SHP77 (cell line): ENCODE results near the gene PRKN.

Experiments used
- DNase-seq, 2 experiments: peaks; one replicate each; lab custom pipeline; 2025; lab: John Stamatoyannopoulos, UW

Gene PRKN

DNA sequence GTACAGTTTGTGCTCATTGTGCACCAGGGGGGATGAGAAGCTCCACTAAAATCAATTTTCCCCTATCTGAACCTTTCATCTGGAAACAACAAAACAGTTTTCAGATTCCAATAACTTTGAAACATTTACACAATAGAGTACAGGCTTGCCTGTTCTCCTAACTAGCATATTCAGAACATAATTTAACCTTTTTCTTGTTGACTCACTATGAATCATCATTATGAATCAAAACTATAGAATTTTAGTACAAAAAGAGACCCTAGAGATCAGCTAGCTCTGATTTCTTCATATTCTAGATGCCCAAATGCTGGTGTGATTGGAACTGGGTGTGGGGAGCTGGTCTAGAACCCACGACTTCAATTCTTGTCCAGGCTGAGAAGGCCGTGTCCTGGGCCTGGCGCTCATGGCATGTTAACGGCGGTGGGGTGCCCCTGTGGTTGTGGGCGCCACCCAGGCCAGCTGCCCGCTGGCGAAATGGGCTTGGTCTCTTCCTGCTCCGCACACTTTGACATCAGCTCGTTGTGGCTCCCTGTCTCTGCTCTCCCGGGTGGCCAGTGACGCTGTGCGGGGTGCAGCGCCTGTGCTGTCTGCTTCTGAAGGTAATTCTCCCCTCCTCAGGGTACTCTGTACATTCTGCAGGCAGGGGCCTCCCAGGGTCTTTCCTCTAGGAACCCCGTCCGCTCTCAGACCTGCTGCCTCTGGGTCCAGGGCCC is 1423.8 kb downstream of the PRKN start:
- DNase-seq = no peak

GRCh38 chr6:161302949-161303348 is 1424.6 kb downstream of the PRKN start:
- no peak for DNase-seq

- DNase-seq = no peak
Observed at GRCh38 chr6:161301338-161301737, 1426.2 kb downstream of the PRKN start.

DNA sequence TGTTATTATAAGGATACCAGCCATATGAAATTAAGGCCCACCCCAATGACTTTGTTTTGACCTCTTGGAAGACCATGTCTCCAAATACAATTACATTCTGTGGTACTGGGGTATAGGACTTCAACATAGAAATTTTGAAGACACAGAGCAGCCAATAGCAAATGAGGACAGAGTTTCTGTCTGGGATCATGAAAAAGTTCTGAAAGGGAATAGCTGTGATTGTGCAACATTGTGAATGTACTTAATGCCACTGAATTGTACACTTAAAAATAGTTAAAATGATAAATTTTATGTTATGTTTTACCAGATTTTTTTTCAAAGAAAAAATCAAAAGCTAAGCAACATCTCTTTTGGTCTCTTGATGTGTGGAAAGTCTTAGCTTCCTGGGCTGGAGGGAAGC is 1426.7 kb downstream of the PRKN start:
- DNase-seq = no peak

GRCh38 chr6:161299726-161300125 is 1427.8 kb downstream of the PRKN start:
- DNase-seq = no peak
